Stimulated activated CD8-positive, alpha-beta memory T cell treated with anti-CD3 and anti-CD28 coated beads, Interleukin-4, amount 100 ng/mL, for 24 hours (primary cell): ENCODE measurements around the gene EFCAB6.

Experiments used
- DNase-seq: peaks from one replicate; pipeline ENCODE4 v3.0.0-alpha.2; 2020; ENCODE audit warnings: low read depth

The EFCAB6 gene

GRCh38 chr22:43570531-43571165 is 241.5 kb downstream of the EFCAB6 start:
- DNase-seq, result no peak

- no peak for DNase-seq
Measured at GRCh38 chr22:43569111-43569510, 243.0 kb downstream of the EFCAB6 start.

GRCh38 chr22:43567691-43568324 is 244.3 kb downstream of the EFCAB6 start:
- DNase-seq, result no peak

GRCh38 chr22:43566561-43567332 is 245.4 kb downstream of the EFCAB6 start:
- no peak for DNase-seq

GRCh38 chr22:43566021-43566420 is 246.1 kb downstream of the EFCAB6 start:
- no peak for DNase-seq

GRCh38 chr22:43564859-43565258 is 247.2 kb downstream of the EFCAB6 start:
- no peak for DNase-seq

- DNase-seq, result no peak
Measured at GRCh38 chr22:43563571-43563970, 248.5 kb downstream of the EFCAB6 start.

GRCh38 chr22:43562843-43563242 is 249.3 kb downstream of the EFCAB6 start:
- DNase-seq, result no peak

- no peak for DNase-seq
Measured at GRCh38 chr22:43561415-43562178, 250.5 kb downstream of the EFCAB6 start.

GRCh38 chr22:43560651-43561050 is 251.5 kb downstream of the EFCAB6 start:
- DNase-seq, result no peak

- DNase-seq, result no peak
Measured at GRCh38 chr22:43555561-43556515, 256.3 kb downstream of the EFCAB6 start.

- no peak for DNase-seq
Measured at GRCh38 chr22:43554694-43555365, 257.3 kb downstream of the EFCAB6 start.

- no peak for DNase-seq
Measured at GRCh38 chr22:43554259-43554636, 257.9 kb downstream of the EFCAB6 start.

- no peak for DNase-seq
Measured at GRCh38 chr22:43553451-43554258, 258.4 kb downstream of the EFCAB6 start.

- no peak for DNase-seq
Measured at GRCh38 chr22:43550672-43551071, 261.4 kb downstream of the EFCAB6 start.

- no peak for DNase-seq
Measured at GRCh38 chr22:43550024-43550620, 262.0 kb downstream of the EFCAB6 start.

GRCh38 chr22:43546186-43546585 is 265.9 kb downstream of the EFCAB6 start:
- DNase-seq, result no peak

GRCh38 chr22:43544289-43544673 is 267.8 kb downstream of the EFCAB6 start:
- DNase-seq, result no peak

GRCh38 chr22:43543522-43544288 is 268.4 kb downstream of the EFCAB6 start:
- no peak for DNase-seq
